Measurements from ENCODE around the gene L3MBTL1. TPM values are rescaled to one million over a fixed set of nuclear protein-coding genes. Genes with fewer than 3 reads are reported as not detected.

The L3MBTL1 gene
- polyA plus RNA-seq, 3 donors, result 0.31 to 9.0 (median 0.36) TPM

- H3K9me3 ChIP-seq (replicated peaks in 1 of 2; ENCODE audit: control insufficient read depth in 1 of 2, insufficient read depth in 1 of 2, low read length in 2 of 2), result no peaks in the 10 kb centered on the region
- H3K4me2 ChIP-seq (replicated peaks; ENCODE audit: extremely low read depth, low read length, poor library complexity, severe bottlenecking), result no peak overlapping the region
- WGBS (ENCODE audit: insufficient coverage), result 70% methylated on average over 7 of the region's 8 CpGs
- Mint-ChIP-seq H3K4me3 (no peak overlapping the region), H3K27me3 (ENCODE audit: low read depth in 3 of 3) (peaks cover 0 to 2% (median 0%) of the 10 kb centered on the region in 3 donors), H3K27ac (no peak overlapping the region), H3K9me3 (peaks cover 0 to 2% (median 0%) of the 10 kb centered on the region in 7 donors), H3K36me3 (no peaks in the 10 kb centered on the region), H3K4me1 (peaks cover 42% of the 10 kb centered on the region)
- no peaks in the 10 kb centered on the region for H3K79me2 ChIP-seq (ENCODE audit: insufficient read depth, low read length)
- H3K9ac ChIP-seq (ENCODE audit: insufficient read depth, low read length, poor library complexity, severe bottlenecking), result no peak overlapping the region
- H3K4me3 ChIP-seq (replicated peaks in 1 of 3; ENCODE audit: low read depth in 2 of 3, low read length in 3 of 3), result no peak overlapping the region
- H2AFZ ChIP-seq (ENCODE audit: insufficient read depth, low read depth, low read length, poor library complexity, severe bottlenecking), result no peak overlapping the region
- H3K36me3 ChIP-seq (replicated peaks in 1 of 2; ENCODE audit: control insufficient read depth in 1 of 2, insufficient read depth in 2 of 2, low read length in 2 of 2), result no peaks in the 10 kb centered on the region
- intact Hi-C loops (cut with micrococcal nuclease), result no loop called here
- DNase-seq, result no peak
- H3K27me3 ChIP-seq (ENCODE audit: control insufficient read depth in 2 of 2, insufficient read depth in 2 of 2, low read length in 2 of 2), result no peaks in the 10 kb centered on the region
- no peaks in the 10 kb centered on the region for H4K20me1 ChIP-seq (ENCODE audit: insufficient read depth, low read length)
- H3K27ac ChIP-seq (ENCODE audit: low read depth in 1 of 2, low read length in 2 of 2), result no peak overlapping the region
- no peak for TF ChIP-seq CTCF (IDR thresholded peaks at IDR 0.05)
- H3K4me1 ChIP-seq (ENCODE audit: control insufficient read depth in 1 of 2, insufficient read depth in 2 of 2, low read length in 2 of 2), result peaks cover 38 to 40% of the 10 kb centered on the region in 2 donors
Observed at GRCh38 chr20:43559147-43559987, 51.9 kb downstream of the L3MBTL1 start.

GRCh38 chr20:43560974-43561373, 53.5 kb downstream of the L3MBTL1 start:
- no peak for DNase-seq
- H3K36me3 Mint-ChIP-seq, result no peaks in the 10 kb centered on the region
- no peaks in the 10 kb centered on the region for H3K79me2 ChIP-seq (ENCODE audit: insufficient read depth, low read length)
- intact Hi-C loops (cut with micrococcal nuclease), result no loop called here
- H3K36me3 ChIP-seq (replicated peaks in 1 of 2; ENCODE audit: control insufficient read depth in 1 of 2, insufficient read depth in 2 of 2, low read length in 2 of 2), result no peaks in the 10 kb centered on the region
- H3K4me2 ChIP-seq (replicated peaks; ENCODE audit: extremely low read depth, low read length, poor library complexity, severe bottlenecking), result no peak overlapping the region
- peaks cover 0 to 2% (median 0%) of the 10 kb centered on the region in 3 donors for H3K27me3 Mint-ChIP-seq (ENCODE audit: low read depth in 3 of 3)
- no peak overlapping the region for H3K27ac ChIP-seq (ENCODE audit: low read depth in 1 of 2, low read length in 2 of 2)
- WGBS (ENCODE audit: insufficient coverage), result no CpG with 5 or more reads among the region's 3 CpGs
- H3K9me3 ChIP-seq (replicated peaks in 1 of 2; ENCODE audit: control insufficient read depth in 1 of 2, insufficient read depth in 1 of 2, low read length in 2 of 2), result no peaks in the 10 kb centered on the region
- H3K4me3 ChIP-seq (replicated peaks in 1 of 3; ENCODE audit: low read depth in 2 of 3, low read length in 3 of 3), result no peak overlapping the region
- H3K4me3 Mint-ChIP-seq, result no peak overlapping the region
- peaks cover 27% of the 10 kb centered on the region for H3K4me1 Mint-ChIP-seq
- H3K9me3 Mint-ChIP-seq, result peaks cover 0 to 2% (median 0%) of the 10 kb centered on the region in 7 donors
- no peaks in the 10 kb centered on the region for H3K27me3 ChIP-seq (ENCODE audit: control insufficient read depth in 2 of 2, insufficient read depth in 2 of 2, low read length in 2 of 2)
- H3K4me1 ChIP-seq (ENCODE audit: control insufficient read depth in 1 of 2, insufficient read depth in 2 of 2, low read length in 2 of 2), result peaks cover 25 to 26% of the 10 kb centered on the region in 2 donors
- H2AFZ ChIP-seq (ENCODE audit: insufficient read depth, low read depth, low read length, poor library complexity, severe bottlenecking), result no peak overlapping the region
- H4K20me1 ChIP-seq (ENCODE audit: insufficient read depth, low read length), result no peaks in the 10 kb centered on the region
- no peak for TF ChIP-seq CTCF (IDR thresholded peaks at IDR 0.05)
- no peak overlapping the region for H3K27ac Mint-ChIP-seq
- no peak overlapping the region for H3K9ac ChIP-seq (ENCODE audit: insufficient read depth, low read length, poor library complexity, severe bottlenecking)
